Esophagus muscularis mucosa (tissue), 3 donors: ENCODE results near the gene ERGIC1.

Experiments
- POLR2AphosphoS5 ChIP-seq, 2 donors: sonication (generic); formaldehyde crosslinking; IDR thresholded peaks; one replicate each; pipeline ENCODE4 v1.6.1; 2017; ENCODE audit warnings: antibody characterized with exemption in 2 of 2
- TF ChIP-seq, protein P1 (sequence below), 3 experiments: fragments of 200-600 bp in 2 of 3; fragments of 450-650 bp in 1 of 3; sonication (generic) in 2 of 3; IDR thresholded peaks; one replicate each; pipeline ENCODE4 v1.5.1; 2017 to 2019; ENCODE audit warnings: antibody characterized with exemption in 3 of 3, mild to moderate bottlenecking in 2 of 3, moderate library complexity in 1 of 3

DNA sequence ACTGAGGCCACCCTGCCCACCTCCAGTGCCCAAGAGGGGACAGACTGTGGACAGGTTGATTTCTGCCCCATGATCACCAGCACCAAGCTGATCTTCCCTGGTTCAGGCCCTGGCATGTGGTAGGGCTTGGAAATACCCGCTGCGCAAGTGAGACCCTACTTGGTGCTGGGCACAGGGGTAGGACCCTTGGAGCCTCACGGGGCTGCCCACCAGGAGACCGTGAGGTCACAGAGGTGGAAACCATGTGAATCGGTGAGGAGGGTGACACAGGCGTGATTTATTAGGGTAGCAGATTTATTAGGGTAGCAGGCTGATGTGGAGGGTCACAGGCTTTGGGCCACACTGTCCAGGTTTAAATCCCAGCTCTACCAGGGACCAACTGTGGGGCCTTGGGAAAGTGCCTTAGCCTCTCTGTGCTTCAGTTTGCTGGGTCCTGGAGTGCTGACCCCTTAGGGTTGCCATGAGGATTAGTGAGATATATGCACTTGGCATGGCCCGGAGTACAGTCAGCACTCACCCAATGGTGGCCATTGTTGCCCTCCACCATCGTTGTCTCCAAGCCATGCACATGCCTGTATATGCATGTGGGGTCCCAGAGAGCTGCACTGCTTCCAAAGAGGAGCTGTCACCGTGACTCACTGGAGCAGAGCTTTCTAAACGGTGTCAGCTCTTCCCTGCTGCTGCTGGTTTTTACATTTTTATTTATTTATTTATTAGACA is 42.2 kb upstream of the ERGIC1 start:
- no peak for TF ChIP-seq POLR2AphosphoS5 (IDR thresholded peaks at IDR 0.05)
- TF ChIP-seq, protein P1, sequence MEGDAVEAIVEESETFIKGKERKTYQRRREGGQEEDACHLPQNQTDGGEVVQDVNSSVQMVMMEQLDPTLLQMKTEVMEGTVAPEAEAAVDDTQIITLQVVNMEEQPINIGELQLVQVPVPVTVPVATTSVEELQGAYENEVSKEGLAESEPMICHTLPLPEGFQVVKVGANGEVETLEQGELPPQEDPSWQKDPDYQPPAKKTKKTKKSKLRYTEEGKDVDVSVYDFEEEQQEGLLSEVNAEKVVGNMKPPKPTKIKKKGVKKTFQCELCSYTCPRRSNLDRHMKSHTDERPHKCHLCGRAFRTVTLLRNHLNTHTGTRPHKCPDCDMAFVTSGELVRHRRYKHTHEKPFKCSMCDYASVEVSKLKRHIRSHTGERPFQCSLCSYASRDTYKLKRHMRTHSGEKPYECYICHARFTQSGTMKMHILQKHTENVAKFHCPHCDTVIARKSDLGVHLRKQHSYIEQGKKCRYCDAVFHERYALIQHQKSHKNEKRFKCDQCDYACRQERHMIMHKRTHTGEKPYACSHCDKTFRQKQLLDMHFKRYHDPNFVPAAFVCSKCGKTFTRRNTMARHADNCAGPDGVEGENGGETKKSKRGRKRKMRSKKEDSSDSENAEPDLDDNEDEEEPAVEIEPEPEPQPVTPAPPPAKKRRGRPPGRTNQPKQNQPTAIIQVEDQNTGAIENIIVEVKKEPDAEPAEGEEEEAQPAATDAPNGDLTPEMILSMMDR (IDR thresholded peaks at IDR 0.05): no peak
